HG03378 (cell line): ENCODE results near the gene ARHGAP20.
"Not testable (repeated sequence)": the region's sequence is repeated elsewhere in the genome, so short reads cannot be mapped to it uniquely, and the experiment has no call there.

Source experiments
- ATAC-seq: cut with Tn5 transposase; IDR thresholded peaks from one replicate; pipeline ENCODE4 v1.9.1; 2021; ENCODE audit warnings: mild to moderate bottlenecking, moderate library complexity; ENCODE audit not compliant: unreplicated experiment

Gene ARHGAP20

GRCh38 chr11:110619366-110619765 is 92.9 kb downstream of the ARHGAP20 start:
- not testable (repeated sequence) for ATAC-seq

GRCh38 chr11:110614031-110614430 is 98.2 kb downstream of the ARHGAP20 start:
- no peak for ATAC-seq

DNA sequence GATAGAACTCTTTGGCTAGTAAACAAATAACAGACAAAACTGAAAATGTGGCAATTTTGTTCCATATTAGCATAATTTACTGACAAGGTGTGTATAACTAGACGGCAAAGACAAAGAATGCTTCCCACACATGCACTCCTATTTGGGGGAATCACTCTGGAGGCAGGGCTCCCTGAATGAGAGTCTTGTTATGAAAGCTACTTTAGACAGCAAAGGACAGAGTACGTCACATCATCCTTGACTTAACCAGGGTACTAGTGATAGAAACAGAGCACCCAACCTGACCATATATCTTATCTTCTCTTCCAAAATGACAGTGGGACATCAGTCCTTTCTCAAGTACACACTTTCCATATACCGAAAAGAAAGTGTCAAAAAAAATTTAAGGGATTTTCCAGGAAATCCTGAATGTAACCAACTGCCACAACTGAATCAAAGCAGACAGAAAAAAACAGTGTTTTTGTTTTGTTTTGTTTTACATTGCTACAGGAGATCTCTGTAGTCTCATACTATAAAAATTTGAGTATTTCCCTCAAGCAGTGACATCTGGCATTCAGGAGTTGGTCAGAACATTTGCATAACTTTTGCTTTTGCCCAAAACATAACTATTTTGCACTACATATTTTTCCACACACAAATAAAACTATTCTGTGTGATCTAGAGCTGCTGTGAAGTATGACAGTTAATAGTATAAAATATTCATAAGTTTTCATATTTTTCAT is 98.9 kb downstream of the ARHGAP20 start:
- no peak for ATAC-seq

- no peak for ATAC-seq
These were observed 105.8 kb downstream of the ARHGAP20 start for GRCh38 chr11:110606415-110606814.

GRCh38 chr11:110601936-110602335 is 110.3 kb downstream of the ARHGAP20 start:
- ATAC-seq, result no peak

GRCh38 chr11:110600322-110600721 is 111.9 kb downstream of the ARHGAP20 start:
- ATAC-seq, result no peak

DNA sequence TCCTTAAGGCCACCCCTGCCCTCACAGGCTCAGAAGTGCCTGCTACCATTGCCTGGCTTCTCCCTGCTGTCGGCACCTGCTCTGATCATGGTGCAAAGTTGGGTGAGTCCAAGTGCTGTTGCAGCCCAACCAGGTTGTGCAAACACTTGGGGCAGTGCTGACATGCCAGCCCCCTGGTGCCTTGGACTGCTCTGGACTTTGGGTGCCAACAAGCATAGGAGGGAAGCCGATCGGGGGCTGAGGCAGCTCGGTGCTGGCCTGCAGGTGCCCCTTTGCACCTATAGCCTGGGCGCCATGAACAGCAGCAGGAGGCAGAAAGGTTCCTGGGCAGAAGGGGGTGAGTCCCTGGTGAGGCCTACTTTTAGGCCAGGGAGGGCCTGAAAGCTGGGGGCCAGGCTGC is 113.0 kb downstream of the ARHGAP20 start:
- no peak for ATAC-seq

DNA sequence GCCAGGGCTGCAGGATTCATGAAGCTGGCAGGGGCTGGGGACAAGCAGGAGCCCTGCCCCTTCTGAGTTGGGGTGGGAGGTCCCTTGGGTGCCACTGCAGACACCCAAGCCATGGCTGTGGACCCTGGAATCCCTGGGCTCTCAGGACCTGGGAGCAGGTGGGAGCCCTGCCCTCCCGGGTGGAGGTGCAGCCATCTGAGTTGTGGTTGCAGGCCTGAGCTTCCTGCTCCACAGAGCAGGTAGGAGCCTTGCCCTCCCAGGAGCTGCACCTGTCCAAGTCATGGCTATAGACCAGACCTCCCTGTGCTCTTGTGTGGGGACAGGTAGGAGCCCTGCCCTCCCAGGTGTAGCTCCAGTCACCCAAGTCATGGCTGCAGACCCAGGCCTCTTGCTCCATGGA is 113.5 kb downstream of the ARHGAP20 start:
- no peak for ATAC-seq

DNA sequence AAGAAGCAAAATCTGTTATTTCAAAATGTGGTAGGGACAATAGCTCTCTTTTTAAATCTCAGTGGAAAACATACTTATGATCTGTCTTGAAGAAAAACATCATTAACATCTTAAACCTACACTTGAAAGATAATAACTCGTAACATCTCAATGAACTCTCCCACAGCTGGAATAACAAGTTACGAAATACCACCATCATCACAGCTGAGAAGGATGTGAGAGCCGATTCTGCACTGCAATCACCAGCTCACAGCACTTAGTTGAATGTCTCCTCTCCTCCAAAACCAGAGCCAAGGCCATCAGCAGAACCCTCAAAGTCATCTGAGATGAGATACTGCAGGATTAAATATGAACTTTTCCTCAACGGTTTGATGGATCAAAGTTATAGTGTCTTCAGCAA is 124.3 kb downstream of the ARHGAP20 start:
- ATAC-seq, result no peak

DNA sequence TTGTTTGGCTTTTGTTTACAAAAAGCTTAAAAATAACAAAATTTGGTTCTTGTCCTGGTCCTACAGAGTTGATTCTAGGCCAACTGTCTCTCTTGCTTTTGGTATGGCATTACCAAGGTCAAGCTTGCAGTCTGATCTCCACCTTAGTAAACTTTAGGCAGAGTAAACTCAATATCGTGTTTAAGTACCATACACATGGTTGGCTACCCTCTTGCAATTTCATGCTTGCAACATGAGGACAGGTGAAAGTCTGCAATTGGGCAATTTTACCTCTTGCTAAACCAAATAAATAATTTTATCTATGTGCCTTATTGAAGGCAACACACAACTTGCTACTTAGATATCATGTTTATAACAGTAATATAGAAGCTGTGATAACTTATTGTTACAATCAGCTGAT is 125.1 kb downstream of the ARHGAP20 start:
- ATAC-seq, result no peak

DNA sequence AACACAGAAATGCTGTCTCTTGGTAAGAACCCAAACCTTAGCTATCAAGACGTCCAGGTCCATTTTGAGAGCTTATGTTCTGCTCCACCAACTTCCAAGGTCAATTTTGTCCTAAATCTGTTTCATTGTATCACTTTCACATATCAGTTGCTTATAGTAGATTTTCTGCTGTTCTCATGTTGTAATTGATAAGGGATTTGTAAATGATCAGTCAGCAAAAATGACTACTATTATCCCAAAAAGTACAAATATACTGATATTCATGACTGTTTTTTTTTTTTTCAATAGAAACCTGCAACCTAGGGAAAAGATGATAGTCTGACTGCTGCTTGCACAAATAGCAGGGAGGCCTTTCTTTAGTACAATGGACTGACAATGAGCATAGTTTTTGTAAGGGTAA is 128.1 kb downstream of the ARHGAP20 start:
- ATAC-seq, result no peak

DNA sequence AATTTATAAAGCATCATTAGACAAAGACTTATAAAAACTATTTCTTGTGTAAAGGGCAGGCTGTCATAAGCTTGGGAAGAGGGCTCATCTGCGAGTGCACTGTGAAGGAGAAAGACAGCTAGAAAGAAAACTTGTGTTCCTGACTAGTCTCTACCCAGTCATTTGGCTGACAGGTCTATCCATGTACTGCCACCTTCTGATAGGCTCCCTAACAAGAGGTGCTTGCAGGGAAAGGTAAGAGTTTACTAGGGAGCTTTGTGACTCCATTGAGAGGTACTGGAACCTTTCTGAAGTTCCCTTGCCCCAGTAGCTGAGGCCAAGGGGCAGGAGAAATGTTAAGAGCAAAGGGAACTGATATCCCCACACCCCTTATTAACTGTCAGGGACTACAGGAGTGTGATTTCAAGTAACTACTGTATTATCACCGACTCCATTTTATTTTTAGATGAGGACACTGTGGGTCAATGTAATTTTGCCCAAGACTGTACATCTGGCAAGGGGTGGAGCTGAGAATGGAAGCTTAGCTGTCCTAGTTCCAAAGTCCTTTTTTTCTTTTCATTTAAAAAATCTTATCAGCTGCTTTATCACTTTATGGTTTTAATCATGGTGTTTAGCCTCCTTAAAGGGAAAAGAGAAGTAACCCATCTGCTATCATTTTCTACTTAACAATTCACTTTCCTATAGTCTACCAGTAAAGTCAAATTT is 129.4 kb downstream of the ARHGAP20 start:
- no peak for ATAC-seq

DNA sequence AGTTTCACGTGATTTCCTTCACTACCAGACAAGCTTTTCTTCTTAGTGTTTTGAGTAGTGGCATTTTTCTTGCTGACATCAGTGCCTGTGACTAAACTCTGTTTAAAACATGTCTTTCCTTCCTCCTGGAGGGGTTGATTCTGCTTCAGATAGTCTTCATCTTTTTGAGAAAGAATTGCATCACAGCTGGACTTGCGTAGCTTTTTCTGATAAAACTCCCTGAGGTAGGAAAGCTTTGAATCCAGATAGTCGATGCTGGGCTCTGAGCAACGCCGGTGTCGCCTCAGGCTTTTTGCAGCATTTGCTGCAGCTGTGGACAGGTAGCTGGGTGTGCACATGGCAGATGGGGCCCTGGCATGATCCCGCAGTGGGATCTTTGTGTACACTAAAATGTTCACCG is 131.7 kb downstream of the ARHGAP20 start:
- no peak for ATAC-seq

DNA sequence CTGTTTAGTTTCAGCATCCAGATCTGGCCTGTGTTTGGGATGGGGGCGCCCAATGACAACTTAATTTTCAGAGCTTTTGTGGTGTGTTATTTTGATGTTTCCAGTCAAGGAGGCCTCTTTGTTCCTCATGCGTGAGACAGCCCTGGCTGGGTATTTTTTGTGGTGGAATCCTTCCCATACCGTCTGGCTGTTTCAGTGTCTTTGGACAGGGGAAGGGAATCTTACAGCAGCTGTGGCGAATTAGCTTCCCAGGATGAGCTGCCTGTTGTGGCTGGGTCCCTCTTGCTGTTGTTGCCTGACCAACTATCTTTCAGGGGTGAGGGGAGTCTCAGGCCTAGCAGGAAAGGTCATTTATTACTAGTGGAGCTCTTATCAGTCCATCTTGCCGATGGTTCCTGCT is 138.8 kb downstream of the ARHGAP20 start:
- ATAC-seq, result no peak

DNA sequence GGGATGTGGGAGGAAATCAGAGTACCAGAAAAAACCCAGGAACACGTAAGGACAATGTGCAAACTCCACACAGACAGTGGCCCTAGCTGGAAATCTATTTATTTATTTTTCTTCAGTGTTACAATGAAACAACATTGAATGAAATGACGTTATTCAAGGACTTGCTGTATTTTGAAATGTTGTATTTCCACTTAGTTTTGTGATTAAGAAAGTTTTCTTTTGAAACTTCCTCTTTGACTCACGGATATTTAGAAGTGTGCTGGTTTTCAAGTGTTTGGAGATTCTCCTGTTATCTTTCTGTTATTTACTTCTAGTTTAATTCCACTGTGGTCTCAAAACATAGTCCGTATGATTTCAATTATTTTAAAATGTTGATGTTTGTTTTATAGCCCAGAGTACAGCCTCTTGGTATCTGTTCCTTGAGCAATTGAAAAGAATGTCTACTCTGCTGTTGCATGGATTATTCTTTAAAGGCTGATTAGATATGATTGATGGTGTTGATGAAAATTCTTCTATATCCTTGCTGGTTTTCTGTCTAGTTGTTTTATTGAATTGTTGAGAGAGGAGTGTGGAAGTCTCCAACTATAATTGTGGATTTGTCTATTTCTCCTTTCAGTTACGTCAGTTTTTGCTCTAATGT is 141.0 kb downstream of the ARHGAP20 start:
- no peak for ATAC-seq

DNA sequence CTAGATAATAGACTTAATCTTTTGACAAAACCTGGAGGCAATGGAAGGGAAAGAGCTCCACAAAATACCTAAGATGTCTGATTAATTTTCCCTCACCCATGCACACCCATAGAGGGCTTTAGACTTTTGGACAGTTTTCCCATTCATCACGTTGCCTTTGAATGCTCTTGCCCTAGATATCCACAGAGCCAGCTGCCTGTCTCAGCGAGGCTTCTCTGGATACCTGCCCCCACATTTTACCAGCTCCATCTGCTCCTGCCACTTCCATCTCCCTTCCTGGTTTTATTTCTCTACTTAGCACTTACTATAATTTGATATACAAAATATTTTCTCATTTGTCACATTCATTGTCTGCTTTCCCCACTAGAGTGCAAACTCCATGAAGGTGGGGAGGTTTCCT is 145.7 kb downstream of the ARHGAP20 start:
- ATAC-seq, result no peak

DNA sequence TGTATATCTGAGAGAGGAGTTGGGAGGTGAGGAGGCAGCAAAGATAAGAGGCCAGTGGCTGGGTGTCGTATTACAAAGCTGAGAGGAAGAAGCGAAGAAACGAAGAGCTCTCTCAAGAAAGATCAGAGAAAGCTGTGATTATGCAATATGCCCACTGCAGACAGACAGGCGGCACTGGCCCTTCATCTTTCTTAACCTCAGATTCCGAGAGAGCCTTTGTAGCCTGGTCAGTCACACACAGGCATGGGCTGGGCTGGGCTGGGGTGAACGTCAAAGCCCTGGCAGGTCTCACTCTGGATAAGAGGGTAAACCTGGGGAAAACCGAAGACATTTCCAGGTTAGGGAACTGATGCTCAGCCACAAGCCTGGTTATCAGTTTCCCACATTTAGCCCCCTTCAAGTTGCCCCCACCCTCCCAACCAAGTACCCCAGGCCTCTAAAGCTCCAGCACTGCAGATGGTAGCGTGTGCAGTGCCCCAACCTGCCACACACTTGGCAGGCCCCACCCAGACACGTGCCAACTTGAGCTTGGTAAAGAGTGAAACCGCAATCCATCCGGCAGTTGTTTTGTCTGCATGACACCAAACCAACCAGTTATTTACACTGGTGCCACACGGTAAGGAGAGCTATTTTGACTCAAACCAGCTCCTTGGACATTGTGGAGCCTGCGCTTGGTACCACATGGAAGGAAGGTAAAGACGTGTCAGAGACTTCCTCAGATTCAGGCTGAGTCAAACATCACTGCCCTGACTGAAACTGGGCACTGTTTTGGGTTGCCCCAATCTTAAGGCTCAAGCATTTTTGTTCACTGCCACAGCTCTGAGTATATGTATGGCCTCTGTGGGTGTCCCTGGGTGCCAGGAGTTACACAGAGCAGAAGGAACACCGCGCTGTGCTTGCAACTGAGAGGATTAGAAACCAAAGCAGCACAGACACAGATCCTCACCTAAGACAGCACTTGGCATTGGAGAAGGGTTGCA is 146.6 kb downstream of the ARHGAP20 start:
- ATAC-seq, result no peak

DNA sequence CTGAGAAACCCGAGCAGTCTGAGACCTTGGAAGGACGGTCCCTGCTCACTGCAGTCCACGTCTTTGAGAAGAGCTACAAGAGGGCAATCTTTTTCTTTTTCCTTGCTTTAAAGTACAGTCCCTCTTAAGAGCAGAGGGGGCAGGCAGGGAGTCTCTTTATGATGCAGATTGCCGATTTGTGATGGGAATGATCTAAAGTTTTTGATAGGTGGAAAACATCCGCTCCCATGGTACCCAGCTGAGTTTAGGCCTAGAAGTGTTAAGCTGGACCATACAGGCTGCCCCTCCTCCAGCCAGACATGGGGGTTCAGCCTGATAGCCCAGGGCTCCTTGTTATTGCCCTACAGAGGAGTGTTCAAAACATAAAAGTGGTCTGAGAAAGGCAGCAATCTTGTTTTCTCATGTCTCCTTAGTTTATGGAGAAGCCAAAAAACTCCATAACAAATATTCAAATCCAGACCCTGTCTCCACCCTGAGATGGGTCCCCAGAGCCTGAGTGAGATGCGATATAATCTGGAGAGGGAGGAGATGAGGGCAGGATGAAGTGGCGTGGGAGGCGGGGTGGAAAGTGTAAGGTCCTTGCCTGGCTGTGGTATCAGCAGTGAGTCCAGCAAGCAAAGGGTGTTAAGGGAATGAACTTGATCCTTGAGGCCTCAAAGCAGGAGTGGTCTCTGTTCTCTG is 147.4 kb downstream of the ARHGAP20 start:
- ATAC-seq, result no peak

DNA sequence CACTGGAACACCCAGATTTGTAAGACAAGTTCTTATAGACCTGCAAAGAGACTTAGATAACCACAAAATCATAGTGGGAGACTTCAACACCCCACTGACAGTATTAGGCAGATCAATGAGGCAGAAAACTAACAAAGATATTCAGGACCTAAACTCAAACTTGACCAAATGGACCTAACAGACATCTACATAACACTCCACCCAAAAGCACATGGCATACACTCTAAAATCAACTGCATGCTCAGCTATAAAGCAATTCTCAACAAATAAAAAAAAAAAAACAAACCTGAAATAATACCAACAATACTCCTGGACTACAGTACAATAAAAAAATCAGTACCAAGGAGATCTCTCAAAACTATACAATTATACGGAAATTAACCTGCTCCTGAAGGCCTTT is 167.5 kb downstream of the ARHGAP20 start:
- no peak for ATAC-seq

DNA sequence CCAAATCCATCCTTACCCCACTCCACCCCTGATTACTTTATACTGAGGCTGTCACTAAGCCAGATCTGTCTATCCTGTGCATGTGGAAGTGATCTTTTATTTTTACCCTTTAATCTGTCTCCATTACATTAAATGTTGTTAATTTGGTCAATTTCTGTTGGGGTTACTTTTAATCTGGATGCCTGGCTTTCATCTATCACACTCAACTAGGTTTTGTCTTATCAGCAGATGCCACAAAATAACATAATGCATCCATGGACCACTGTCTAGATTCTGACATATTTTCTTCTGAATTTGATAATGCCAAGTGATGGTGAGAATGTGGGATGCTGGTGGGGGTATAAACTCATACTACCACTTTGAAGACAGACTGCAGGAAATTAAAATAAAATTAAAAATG is 174.1 kb downstream of the ARHGAP20 start:
- no peak for ATAC-seq
